ENCODE measurements around the gene RABGAP1L. TPM values are rescaled to one million over a fixed set of nuclear protein-coding genes. Genes with fewer than 3 reads are reported as not detected.

The RABGAP1L gene
- total and polyA plus RNA-seq, 4 donors: 4.8 to 53.5 (median 18.8) TPM

DNA sequence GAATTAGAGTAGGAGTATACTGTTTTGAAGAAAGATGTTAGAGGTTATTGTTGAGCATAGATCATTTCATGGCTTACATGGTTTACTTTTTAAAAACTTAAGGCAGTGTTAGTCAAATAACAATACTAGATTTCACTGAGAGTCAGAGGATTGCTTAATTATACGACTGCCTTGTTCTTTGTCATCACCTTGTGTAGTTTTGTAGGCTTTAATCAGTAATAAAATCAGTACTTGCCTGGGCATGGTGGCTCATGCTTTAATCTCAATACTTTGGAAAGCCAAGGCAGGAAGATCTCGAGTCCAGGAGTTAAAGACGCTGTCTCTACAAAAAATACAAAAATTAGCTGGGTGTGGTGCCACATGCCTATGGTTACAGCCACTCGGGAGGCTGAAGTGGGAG lies 247.1 kb downstream of the RABGAP1L start:
- no peaks in the 10 kb centered on the region for H3K36me3 ChIP-seq (ENCODE audit: control insufficient read depth in 4 of 4, insufficient read depth in 3 of 4, low read depth in 1 of 4, low read length in 3 of 4)
- H3K9ac ChIP-seq (ENCODE audit: low read depth in 1 of 2, low read length in 2 of 2): no peak overlapping the region
- no peak overlapping the region for H3K4me3 ChIP-seq (ENCODE audit: low read depth in 1 of 3, low read length in 3 of 3)
- 94% methylated on average over 4 of the region's 4 CpGs for WGBS
- H3K27ac ChIP-seq (ENCODE audit: low read depth in 1 of 2, low read length in 2 of 2): no peak overlapping the region
- H3K9me3 ChIP-seq (ENCODE audit: control insufficient read depth in 4 of 4, low read length in 3 of 4): no peaks in the 10 kb centered on the region
- no peaks in the 10 kb centered on the region for H3K27me3 ChIP-seq (ENCODE audit: control insufficient read depth in 4 of 4, insufficient read depth in 4 of 4, low read length in 3 of 4)
- peaks cover 0 to 2% (median 0%) of the 10 kb centered on the region in 4 donors for H3K4me1 ChIP-seq (ENCODE audit: control insufficient read depth in 4 of 4, insufficient read depth in 4 of 4, low read length in 3 of 4)
- DNase-seq (ENCODE audit: low spot score): no peak
- TF ChIP-seq EGR1 (IDR thresholded peaks at IDR 0.05; ENCODE audit: low read depth in 2 of 2) (no peak), HNF4A (conservative IDR thresholded peaks at IDR 0.05) (no peak), GABPA (IDR thresholded peaks at IDR 0.05 in 1 of 2, conservative IDR thresholded peaks at IDR 0.05 in 1 of 2) (no peak), SP1 (IDR thresholded peaks at IDR 0.05) (no peak), JUND (IDR thresholded peaks at IDR 0.05) (no peak)
- TF ChIP-seq, protein P1, sequence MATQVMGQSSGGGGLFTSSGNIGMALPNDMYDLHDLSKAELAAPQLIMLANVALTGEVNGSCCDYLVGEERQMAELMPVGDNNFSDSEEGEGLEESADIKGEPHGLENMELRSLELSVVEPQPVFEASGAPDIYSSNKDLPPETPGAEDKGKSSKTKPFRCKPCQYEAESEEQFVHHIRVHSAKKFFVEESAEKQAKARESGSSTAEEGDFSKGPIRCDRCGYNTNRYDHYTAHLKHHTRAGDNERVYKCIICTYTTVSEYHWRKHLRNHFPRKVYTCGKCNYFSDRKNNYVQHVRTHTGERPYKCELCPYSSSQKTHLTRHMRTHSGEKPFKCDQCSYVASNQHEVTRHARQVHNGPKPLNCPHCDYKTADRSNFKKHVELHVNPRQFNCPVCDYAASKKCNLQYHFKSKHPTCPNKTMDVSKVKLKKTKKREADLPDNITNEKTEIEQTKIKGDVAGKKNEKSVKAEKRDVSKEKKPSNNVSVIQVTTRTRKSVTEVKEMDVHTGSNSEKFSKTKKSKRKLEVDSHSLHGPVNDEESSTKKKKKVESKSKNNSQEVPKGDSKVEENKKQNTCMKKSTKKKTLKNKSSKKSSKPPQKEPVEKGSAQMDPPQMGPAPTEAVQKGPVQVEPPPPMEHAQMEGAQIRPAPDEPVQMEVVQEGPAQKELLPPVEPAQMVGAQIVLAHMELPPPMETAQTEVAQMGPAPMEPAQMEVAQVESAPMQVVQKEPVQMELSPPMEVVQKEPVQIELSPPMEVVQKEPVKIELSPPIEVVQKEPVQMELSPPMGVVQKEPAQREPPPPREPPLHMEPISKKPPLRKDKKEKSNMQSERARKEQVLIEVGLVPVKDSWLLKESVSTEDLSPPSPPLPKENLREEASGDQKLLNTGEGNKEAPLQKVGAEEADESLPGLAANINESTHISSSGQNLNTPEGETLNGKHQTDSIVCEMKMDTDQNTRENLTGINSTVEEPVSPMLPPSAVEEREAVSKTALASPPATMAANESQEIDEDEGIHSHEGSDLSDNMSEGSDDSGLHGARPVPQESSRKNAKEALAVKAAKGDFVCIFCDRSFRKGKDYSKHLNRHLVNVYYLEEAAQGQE (IDR thresholded peaks at IDR 0.05): no peak

DNA sequence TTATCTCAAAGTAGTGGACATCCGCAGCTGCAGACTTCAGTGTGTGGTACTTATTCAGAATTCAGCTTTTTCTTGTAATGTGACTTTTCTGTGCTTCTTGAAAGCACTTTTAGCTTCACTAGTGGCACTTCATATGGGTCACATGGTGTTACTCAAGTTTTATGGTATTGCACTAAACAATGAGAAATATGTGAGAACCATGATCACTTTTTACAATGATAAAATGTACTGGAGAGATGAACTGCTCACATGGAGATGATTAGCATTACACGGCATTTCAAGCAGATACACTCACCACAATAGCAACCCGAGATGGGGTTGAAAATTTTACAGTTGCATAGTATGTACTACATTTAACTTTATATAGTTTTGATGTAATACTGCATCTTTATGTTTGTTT lies 248.3 kb downstream of the RABGAP1L start:
- no peaks in the 10 kb centered on the region for H3K36me3 ChIP-seq (ENCODE audit: control insufficient read depth in 4 of 4, insufficient read depth in 3 of 4, low read depth in 1 of 4, low read length in 3 of 4)
- H3K4me1 ChIP-seq (ENCODE audit: control insufficient read depth in 4 of 4, insufficient read depth in 4 of 4, low read length in 3 of 4): peaks cover 0 to 2% (median 0%) of the 10 kb centered on the region in 4 donors
- no peak overlapping the region for H3K27ac ChIP-seq (ENCODE audit: low read depth in 1 of 2, low read length in 2 of 2)
- no peaks in the 10 kb centered on the region for H3K27me3 ChIP-seq (ENCODE audit: control insufficient read depth in 4 of 4, insufficient read depth in 4 of 4, low read length in 3 of 4)
- no peak overlapping the region for H3K4me3 ChIP-seq (ENCODE audit: low read depth in 1 of 3, low read length in 3 of 3)
- no peak overlapping the region for H3K9ac ChIP-seq (ENCODE audit: low read depth in 1 of 2, low read length in 2 of 2)
- no peak for DNase-seq (ENCODE audit: low spot score)
- no peaks in the 10 kb centered on the region for H3K9me3 ChIP-seq (ENCODE audit: control insufficient read depth in 4 of 4, low read length in 3 of 4)
- WGBS: 98% methylated on average over 3 of the region's 3 CpGs
- TF ChIP-seq, protein P2, sequence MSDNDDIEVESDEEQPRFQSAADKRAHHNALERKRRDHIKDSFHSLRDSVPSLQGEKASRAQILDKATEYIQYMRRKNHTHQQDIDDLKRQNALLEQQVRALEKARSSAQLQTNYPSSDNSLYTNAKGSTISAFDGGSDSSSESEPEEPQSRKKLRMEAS (IDR thresholded peaks at IDR 0.05): no peak
- TF ChIP-seq GABPA (IDR thresholded peaks at IDR 0.05 in 1 of 2, conservative IDR thresholded peaks at IDR 0.05 in 1 of 2): no peak
- TF ChIP-seq, protein P3, sequence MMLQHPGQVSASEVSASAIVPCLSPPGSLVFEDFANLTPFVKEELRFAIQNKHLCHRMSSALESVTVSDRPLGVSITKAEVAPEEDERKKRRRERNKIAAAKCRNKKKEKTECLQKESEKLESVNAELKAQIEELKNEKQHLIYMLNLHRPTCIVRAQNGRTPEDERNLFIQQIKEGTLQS (IDR thresholded peaks at IDR 0.05): no peak
- TF ChIP-seq HNF4A (conservative IDR thresholded peaks at IDR 0.05): no peak
- TF ChIP-seq JUND (IDR thresholded peaks at IDR 0.05): no peak
- TF ChIP-seq, protein P4, sequence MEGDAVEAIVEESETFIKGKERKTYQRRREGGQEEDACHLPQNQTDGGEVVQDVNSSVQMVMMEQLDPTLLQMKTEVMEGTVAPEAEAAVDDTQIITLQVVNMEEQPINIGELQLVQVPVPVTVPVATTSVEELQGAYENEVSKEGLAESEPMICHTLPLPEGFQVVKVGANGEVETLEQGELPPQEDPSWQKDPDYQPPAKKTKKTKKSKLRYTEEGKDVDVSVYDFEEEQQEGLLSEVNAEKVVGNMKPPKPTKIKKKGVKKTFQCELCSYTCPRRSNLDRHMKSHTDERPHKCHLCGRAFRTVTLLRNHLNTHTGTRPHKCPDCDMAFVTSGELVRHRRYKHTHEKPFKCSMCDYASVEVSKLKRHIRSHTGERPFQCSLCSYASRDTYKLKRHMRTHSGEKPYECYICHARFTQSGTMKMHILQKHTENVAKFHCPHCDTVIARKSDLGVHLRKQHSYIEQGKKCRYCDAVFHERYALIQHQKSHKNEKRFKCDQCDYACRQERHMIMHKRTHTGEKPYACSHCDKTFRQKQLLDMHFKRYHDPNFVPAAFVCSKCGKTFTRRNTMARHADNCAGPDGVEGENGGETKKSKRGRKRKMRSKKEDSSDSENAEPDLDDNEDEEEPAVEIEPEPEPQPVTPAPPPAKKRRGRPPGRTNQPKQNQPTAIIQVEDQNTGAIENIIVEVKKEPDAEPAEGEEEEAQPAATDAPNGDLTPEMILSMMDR (IDR thresholded peaks at IDR 0.05; ENCODE audit: low read depth, low read length, missing input control): no peak
- TF ChIP-seq FOXA1 (IDR thresholded peaks at IDR 0.05): no peak
- TF ChIP-seq FOXA2 (IDR thresholded peaks at IDR 0.05): no peak
- no peak for TF ChIP-seq RAD21 (IDR thresholded peaks at IDR 0.05)
- no peak for TF ChIP-seq HNF4G (IDR thresholded peaks at IDR 0.05)
- no peak for TF ChIP-seq TAF1 (conservative IDR thresholded peaks at IDR 0.05)
- TF ChIP-seq, protein P5, sequence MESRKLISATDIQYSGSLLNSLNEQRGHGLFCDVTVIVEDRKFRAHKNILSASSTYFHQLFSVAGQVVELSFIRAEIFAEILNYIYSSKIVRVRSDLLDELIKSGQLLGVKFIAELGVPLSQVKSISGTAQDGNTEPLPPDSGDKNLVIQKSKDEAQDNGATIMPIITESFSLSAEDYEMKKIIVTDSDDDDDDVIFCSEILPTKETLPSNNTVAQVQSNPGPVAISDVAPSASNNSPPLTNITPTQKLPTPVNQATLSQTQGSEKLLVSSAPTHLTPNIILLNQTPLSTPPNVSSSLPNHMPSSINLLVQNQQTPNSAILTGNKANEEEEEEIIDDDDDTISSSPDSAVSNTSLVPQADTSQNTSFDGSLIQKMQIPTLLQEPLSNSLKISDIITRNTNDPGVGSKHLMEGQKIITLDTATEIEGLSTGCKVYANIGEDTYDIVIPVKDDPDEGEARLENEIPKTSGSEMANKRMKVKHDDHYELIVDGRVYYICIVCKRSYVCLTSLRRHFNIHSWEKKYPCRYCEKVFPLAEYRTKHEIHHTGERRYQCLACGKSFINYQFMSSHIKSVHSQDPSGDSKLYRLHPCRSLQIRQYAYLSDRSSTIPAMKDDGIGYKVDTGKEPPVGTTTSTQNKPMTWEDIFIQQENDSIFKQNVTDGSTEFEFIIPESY (IDR thresholded peaks at IDR 0.05): no peak
- TF ChIP-seq, protein P1 (IDR thresholded peaks at IDR 0.05): no peak
- TF ChIP-seq NR2F2 (IDR thresholded peaks at IDR 0.05): no peak
- TF ChIP-seq YY1 (IDR thresholded peaks at IDR 0.05): no peak
- TF ChIP-seq RXRA (IDR thresholded peaks at IDR 0.05): no peak

Measured in liver (tissue), 9 donors.